ENCODE data around the gene TASP1.
"Not testable (repeated sequence)": the region's sequence is repeated elsewhere in the genome, so short reads cannot be mapped to it uniquely, and the experiment has no call there.

The TASP1 gene, protein sequence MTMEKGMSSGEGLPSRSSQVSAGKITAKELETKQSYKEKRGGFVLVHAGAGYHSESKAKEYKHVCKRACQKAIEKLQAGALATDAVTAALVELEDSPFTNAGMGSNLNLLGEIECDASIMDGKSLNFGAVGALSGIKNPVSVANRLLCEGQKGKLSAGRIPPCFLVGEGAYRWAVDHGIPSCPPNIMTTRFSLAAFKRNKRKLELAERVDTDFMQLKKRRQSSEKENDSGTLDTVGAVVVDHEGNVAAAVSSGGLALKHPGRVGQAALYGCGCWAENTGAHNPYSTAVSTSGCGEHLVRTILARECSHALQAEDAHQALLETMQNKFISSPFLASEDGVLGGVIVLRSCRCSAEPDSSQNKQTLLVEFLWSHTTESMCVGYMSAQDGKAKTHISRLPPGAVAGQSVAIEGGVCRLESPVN

DNA sequence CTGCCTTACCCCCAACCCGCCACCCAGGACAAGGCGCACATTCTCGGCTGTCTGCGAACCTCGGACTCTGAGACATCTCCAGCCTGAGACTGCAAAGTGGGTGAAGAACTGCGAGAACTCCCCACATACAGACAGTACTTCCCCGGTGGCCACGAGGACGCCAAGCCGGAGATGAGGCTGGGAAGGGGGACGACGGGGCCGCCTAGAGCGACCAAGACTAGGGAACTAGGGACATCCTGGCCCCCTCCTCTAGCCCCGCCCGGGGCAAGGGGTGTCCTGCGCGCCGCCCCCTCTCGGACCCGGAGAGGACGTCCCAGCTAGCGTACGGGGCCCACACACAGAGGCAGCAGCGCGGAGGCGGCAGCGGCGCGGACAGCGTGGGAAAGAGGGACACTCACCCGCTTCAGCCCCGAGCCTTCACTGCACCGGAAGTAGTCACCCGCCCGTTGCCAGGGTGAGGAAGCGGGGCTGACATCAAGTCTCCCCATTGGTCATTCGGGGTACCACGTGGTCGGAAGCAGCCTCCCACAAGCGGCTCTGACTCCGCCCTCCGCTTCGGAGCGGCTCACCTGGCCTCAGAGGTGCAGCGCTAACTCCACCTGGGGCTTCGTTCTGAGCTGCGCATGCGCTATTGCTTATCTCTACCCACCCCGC is at the start of gene TASP1:
TASP1 (minus strand) TSS at position 437 of the 654 bp plus-strand sequence. CDS start 8,854 bp downstream, outside the sequence.
- peak; percentile 98 for DNase-seq

DNA sequence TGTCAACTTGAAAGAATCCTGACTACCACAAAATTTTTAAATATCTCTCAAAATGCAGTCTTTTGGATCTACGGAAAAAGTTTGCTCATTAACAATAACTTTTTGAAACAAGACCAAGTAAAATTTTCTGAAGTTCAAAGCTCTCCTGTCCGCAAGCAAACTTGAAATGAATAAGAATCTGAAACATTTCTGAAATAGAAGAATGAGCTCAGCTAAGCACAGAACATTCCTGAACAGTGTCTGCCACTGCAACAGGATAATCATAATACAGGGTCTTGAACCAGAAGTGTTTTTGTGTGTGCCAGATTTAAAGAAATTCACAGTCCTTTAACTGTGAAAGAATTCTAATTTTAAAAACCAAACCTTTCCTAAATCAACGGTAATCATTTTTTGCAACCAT is 49.1 kb upstream of the TASP1 start:
- no peak for DNase-seq

DNA sequence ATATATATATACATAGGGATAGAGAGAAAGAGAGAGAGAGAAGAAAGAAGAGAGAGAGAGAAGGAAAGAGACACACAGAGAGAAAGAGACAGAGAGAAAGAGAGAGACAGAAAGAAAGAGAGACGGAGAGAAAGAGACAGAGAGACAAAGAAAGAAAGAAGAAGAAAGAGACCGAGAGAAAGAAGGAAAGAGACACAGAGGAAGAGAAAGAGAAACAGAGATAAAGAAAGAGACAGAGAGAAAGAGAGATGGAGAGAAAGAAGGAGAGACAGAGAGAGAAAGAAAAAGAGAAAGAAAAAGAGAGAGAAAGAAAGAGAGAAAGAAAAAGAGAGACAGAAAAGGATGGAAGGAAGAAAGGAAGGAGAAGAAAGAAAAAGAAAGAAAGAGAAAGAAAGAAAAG is 46.9 kb upstream of the TASP1 start:
- DNase-seq: no peak

DNA sequence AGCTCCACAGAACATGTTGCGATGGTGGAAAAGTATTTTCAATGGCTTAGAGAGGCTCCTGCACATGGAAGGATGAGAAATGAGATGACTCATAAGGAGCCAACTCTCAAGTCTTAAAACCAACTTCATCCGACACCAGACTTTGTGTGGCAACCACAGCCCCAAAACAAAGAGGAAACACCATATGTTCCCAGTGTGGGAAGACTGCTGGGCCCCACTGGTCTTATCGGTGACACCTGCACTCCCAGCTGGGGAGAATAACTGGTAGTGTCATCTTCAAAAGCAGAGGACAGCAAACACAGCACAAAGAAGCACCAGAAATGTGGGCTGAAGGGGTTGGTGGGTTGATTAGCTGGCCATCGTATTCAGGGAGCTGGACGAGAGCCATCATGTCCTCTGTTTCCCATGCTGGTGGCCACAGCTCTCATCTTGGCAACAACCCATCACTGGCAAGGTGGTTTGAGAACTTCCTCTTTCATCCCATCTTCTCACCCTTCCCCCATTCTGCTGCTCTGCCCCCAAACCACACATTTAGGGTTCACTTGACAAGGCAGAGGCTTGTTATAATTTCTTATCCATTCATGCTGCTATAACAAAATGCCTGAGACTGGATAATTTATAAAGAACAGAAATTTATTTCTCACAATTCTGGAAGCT is 46.0 kb upstream of the TASP1 start:
- DNase-seq: no peak

DNA sequence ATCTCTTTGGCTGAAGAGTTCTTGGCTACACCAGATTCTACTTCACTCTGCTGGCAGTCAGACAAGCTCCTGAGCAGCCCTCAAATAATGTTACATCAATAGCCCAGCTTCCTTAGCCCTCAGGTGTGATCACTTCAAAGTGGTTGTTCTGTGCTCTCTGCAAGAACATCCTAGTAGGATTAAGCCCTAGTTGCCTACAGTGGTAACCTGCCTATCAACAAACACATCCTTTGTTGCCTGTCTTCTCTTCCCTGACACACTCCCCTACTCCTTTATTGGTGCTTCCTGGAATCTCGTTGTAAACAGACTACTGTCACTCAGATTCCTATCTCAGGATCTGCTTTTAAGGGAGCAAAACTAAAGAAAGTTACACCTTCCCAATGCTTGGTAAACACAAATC is 45.1 kb upstream of the TASP1 start:
- DNase-seq: no peak

- no peak for DNase-seq
Measured at GRCh38 chr20:13681248-13682125, 42.8 kb upstream of the TASP1 start.

DNA sequence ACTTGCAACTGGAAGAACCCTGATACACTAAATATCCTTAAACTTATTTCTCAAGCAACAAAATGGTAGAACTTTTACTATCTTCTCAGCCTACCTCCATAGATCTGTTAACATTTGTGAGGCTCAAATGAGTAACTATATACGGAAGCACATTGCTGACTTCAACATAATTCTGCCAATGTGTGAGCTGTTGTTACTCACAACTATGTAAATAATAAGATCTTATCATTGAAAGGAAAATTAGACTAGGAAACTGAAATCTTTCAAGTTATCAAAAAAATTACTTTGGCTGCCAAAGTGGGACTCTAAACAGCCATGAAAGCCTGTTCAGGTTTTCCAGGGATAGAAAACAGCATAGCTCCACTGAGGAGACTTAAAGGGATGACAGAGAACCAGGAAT is 40.2 kb upstream of the TASP1 start:
- no peak for DNase-seq

DNA sequence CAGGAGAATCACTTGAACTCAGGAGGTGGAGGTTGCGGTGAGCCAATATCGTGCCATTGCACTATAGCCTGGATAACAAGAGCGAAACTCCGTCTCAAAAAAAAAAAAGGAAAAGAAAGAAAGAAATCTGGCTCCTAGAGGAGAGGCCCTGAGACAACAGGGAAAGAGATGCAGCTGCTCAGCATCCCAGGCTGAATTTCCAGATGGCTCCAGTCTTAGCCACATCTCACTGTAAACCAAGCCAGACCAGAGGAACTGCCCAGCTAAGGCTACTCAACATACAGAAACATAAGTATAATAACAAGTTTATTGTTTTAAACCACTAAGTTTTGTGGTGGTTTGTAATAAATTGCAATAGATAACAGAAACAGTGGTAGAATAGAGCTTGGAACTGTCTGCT is 38.5 kb upstream of the TASP1 start:
- DNase-seq: no peak

GRCh38 chr20:13676682-13677081 is 38.0 kb upstream of the TASP1 start:
- DNase-seq: no peak

- no peak for DNase-seq
Measured at GRCh38 chr20:13672690-13673089, 34.0 kb upstream of the TASP1 start.

DNA sequence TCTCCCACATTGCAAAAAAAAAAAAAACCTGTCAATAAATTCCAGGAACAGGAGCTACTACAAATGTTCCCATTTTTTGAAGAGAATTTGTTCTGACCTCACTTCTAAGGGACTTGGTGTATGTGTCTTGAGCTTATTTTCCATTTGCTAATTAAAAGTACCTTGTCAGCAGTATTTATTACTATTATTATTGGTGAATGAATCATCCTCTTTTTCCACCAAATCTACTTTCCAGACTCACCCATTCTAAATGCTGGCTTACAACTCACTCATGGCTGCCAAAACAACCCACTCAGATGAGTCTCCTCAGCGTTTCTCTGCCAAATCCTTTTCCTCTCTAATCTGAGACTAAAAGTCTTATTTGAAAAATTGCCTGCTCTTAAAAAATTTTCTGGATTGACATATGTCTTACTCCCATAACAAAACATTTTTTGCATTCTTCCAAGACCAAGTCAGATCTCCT is 33.2 kb upstream of the TASP1 start:
- no peak for DNase-seq

DNA sequence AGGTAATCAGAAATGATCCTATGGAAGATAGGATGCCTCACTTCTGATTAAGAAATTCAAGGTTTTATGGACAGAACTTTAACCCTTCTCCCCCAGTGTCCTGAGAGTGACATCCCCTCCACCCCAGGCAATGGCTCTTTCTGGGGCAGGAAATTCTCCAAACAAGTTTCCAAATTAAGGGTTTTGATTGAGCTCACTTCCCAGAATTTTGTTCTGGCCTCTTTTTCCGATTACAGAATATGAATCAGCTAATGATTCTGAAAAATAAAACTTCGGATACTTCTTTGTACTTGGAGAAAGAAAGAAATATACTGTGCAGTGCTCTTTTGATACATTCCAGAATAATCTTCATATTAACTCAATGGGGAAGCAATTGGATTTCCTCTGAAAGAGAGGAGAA is 32.8 kb upstream of the TASP1 start:
- DNase-seq: no peak

DNA sequence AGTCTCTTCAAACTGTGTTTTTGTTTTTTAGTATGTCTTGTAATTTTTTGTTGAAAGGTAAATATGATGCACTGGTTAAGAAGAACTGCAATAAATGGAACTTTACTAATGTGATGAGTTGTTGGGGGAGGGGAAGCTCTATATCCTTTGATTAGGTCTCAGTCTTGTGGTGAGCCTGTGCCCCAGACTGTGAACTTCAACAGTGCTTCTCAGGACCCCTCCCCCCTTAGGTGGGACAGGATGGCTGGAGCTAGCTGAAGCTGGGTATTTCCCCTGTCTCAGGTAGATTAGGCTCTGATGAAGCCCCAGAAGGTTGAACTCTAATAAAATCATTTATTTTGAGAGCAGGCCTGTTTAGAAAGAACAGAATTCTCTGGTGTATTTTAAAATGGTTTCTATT is 31.4 kb upstream of the TASP1 start:
- no peak for DNase-seq

GRCh38 chr20:13665709-13666395 is 27.1 kb upstream of the TASP1 start:
- no peak for DNase-seq

DNA sequence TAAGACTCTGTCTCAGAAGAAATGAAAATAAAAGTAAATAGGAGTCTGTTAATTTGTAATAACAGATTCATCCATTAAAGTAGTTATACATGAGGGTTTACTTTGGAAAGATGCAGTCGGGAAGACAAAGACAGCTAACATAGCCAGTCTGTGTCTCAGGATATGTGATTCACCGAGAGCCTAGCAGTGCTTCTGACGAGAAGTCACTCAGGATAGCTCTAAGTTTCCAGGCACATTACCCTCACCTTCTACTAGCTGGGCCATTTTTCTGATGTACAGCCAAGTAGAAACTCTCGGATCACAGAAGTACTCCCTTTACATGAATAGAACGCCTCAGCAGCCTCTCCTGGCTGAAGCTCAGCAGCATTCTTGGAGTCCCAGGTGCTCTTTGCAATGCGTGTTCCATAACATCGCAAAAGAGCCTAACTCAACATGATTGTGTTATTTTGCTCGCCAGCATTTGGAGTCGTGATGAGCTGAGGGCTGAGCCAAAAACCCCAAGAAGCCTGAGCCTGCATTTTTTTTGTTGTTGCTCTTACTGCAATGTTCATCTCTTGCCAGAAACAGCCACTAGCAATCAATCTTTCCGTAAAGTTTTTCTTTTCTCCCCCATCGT is 22.4 kb upstream of the TASP1 start:
- no peak for DNase-seq

DNA sequence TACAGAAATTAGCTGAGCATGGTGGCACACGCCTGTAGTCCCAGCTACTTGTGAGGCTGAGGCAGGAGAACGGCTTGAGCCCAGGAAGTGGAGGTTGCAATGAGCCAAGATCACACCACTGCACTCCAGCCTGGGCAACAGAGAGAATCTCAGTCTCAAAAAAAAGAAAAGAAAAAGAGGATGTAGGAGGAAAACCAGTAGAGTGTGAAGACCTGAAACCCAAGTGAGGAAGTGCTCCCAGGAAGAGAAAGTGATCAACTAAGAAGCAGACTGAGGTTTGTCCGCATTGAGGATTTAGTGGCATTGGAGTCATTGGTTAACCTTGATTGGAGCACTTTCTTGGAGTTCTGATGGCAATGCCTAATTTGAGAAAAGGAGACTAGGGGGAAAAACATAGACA is 20.6 kb upstream of the TASP1 start:
- DNase-seq: no peak

DNA sequence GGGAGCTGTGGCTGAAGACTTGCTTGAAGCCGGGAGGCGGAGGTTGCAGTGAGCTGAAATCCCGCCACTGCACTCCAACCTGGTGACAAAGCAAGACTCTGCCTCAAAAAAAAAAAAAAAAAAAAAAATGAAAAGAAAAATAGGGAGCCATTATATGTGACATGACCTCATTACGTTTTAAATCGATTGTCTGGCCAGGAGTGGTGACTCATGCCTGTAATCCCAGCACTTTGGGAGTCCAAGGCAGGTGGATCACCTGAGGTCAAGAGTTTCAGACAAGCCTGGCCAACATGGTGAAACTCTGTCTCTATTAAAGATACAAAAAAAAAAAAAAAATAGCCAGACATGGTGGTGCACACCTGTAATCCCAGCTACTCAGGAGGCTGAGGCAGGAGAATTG is 19.3 kb upstream of the TASP1 start:
- DNase-seq: not testable (repeated sequence)

GRCh38 chr20:13656721-13657368 is 18.1 kb upstream of the TASP1 start:
- no peak for DNase-seq

- DNase-seq: no peak
Measured at GRCh38 chr20:13654463-13655023, 15.8 kb upstream of the TASP1 start.

DNA sequence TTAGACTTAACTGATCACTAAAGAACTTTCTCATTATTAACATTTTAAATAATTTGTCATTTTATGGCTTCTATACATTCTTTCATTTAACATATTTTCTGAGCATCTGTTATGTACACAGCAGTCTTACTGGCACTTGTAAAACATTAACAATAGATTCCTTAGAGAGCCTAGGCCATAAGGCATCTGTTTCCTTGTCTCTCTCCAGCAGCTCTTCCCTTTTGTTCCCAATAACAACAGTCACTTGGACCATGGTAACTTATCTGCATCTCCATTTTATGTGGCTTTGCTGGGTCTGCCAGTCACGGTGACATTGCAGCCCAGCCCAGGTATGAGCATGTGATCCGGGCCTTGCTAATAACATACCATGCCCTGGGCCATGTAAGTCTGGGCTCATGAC is 11.7 kb upstream of the TASP1 start:
- no peak for DNase-seq
